Spleen (tissue), 7 donors: Measurements from ENCODE around the gene NFE2.

Experiments used
- POLR2A ChIP-seq, 3 donors: fragments of 450-650 bp; IDR thresholded peaks; one replicate each; pipeline ENCODE4 v1.5.1; 2017; ENCODE audit warnings: antibody characterized with exemption in 3 of 3, mild to moderate bottlenecking in 1 of 3
- POLR2AphosphoS5 ChIP-seq, 3 donors: sonication (generic); formaldehyde crosslinking; IDR thresholded peaks; one replicate each; pipeline ENCODE4 v1.5.1; 2017; ENCODE audit warnings: antibody characterized with exemption in 3 of 3
- TF ChIP-seq, protein P1 (sequence below), 11 experiments: fragments of 200-600 bp in 7 of 11; fragments of 450-650 bp in 4 of 11; sonication (generic) in 4 of 11; IDR thresholded peaks in 8 of 11; conservative IDR thresholded peaks in 3 of 11; 1 replicate in 7 of 11; 2 replicates in 4 of 11; pipeline versions ENCODE4 v1.4.0 to v1.8.0; 2016 to 2021; ENCODE audit warnings: antibody characterized with exemption in 11 of 11, inconsistent platforms in 4 of 11, mild to moderate bottlenecking in 1 of 11
- donor health status: DM: no; HTN: no; CAD: no; lungs with moderate emphysema.
- donor health status: DM: no; HTN: no; CAD: no.
- donor health status: DM: no; HTN: no; CAD: no.

DNA sequence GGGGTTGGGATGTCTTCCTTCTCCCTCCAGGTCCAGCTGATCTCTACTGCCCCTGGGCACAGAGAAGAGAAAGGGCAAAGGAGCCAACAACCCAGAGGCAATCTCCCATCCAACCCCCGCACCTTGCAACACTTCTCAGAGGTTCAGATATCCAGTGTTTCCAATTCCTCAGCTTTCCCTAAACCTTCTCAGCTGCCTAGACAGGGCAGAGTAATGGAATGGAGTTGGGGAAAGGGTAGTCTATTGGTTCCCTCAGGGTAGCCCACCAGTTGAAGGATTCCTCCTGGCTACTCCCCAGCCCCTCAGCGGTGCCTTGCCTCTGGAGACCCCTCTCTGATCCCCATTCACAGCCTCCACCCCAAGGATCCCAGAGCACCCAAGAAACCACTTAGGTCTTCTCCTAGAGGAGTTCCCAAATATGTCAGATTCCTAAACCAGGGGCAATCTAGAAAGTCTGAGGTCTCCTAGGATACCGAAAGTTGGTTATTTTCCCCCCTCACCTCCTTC, 537 bp downstream of the NFE2 start:
- TF ChIP-seq, protein P1, sequence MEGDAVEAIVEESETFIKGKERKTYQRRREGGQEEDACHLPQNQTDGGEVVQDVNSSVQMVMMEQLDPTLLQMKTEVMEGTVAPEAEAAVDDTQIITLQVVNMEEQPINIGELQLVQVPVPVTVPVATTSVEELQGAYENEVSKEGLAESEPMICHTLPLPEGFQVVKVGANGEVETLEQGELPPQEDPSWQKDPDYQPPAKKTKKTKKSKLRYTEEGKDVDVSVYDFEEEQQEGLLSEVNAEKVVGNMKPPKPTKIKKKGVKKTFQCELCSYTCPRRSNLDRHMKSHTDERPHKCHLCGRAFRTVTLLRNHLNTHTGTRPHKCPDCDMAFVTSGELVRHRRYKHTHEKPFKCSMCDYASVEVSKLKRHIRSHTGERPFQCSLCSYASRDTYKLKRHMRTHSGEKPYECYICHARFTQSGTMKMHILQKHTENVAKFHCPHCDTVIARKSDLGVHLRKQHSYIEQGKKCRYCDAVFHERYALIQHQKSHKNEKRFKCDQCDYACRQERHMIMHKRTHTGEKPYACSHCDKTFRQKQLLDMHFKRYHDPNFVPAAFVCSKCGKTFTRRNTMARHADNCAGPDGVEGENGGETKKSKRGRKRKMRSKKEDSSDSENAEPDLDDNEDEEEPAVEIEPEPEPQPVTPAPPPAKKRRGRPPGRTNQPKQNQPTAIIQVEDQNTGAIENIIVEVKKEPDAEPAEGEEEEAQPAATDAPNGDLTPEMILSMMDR (IDR thresholded peaks at IDR 0.05 in 8 of 11, conservative IDR thresholded peaks at IDR 0.05 in 3 of 11), result no peak
- no peak for TF ChIP-seq POLR2A (IDR thresholded peaks at IDR 0.05)
- TF ChIP-seq POLR2AphosphoS5 (IDR thresholded peaks at IDR 0.05), result no peak
